Ovary (tissue), 9 donors: Measurements from ENCODE around the gene APBA2. TPM values are rescaled to one million over a fixed set of nuclear protein-coding genes. Genes with fewer than 3 reads are reported as not detected.

Experiments
- DNase-seq, 5 donors: peaks; one replicate each; pipeline ENCODE4 v3.0.0-alpha.2; 2019 to 2020
- H3K27ac ChIP-seq, 2 donors: fragments of 200-600 bp; one replicate each; pipeline versions ENCODE4 v1.5.1 to v1.8.0; 2019 to 2022
- H3K27me3 ChIP-seq: fragments of 200-600 bp; one replicate; pipeline ENCODE4 v1.8.0; 2022
- H3K36me3 ChIP-seq: fragments of 200-600 bp; sonication (generic); one replicate; pipeline ENCODE4 v1.5.1; 2019
- H3K4me1 ChIP-seq: one replicate; pipeline ENCODE4 v1.8.1; 2013; ENCODE audit warnings: mild to moderate bottlenecking, moderate library complexity; ENCODE audit not compliant: insufficient read depth
- H3K4me3 ChIP-seq: fragments of 200-600 bp; sonication (generic); one replicate; pipeline ENCODE4 v1.5.1; 2017
- H3K9me3 ChIP-seq, 2 donors: fragments of 200-600 bp in 1 of 2; sonication (generic) in 1 of 2; one replicate each; pipeline versions ENCODE4 v1.5.1 to v1.8.1; 2013 to 2019; ENCODE audit warnings: mild to moderate bottlenecking in 1 of 2, moderate library complexity in 1 of 2
- EP300 ChIP-seq: sonication (generic); formaldehyde crosslinking; IDR thresholded peaks from one replicate; pipeline ENCODE4 v1.6.1; 2017; ENCODE audit warnings: antibody characterized with exemption
- POLR2A ChIP-seq: fragments of 450-650 bp; IDR thresholded peaks from one replicate; pipeline ENCODE4 v1.6.1; 2017; ENCODE audit warnings: antibody characterized with exemption, mild to moderate bottlenecking, moderate library complexity
- WGBS, 3 donors: extraction: QIAGEN DNeasy Blood & Tissue Kit in 1 of 3; methylation state at CpG; one replicate each; pipeline versions ENCODE4 v1.1.5 to v1.1.7; 2013 to 2017; 5-methylcytosine and 5-hydroxymethylcytosine counted together
- intact Hi-C, 4 donors: fragments of 100-400 bp; cut with DNase I; formaldehyde crosslinking; loops; one replicate each; pipeline versions ENCODE4 v1.11.0 to v1.15.1; 2022 to 2023
- polyA plus RNA-seq, 2 donors: library from polyadenylated mRNA; stranded (reverse); fragments of 200-250 nt in 1 of 2; fragments of 350-450 nt in 1 of 2; fragmentation: Illumina TruSeq in 1 of 2; extraction: RNeasy Lipid Tissue Mini Kit (QIAGEN cat#74804) in 1 of 2; gene quantifications; one replicate each; pipeline ENCODE4 v1.2.3, GENCODE V29; 2013 to 2014
- total RNA-seq, 7 donors: library from RNA; depleted of rRNA in 2 of 7; stranded (reverse); fragments of >200 nt in 2 of 7; fragmentation: NEBNext Ultra II Directional in 3 of 7; extraction: Animal tissue kit (Norgen Biotek cat#: 25700) in 3 of 7; gene quantifications; one replicate each; pipeline versions ENCODE4 v1.1.0 to v1.2.4, GENCODE V29; 2016 to 2023
- TF ChIP-seq, protein P1 (sequence below), 3 donors: fragments of 450-650 bp in 2 of 3; fragments of 200-600 bp in 1 of 3; IDR thresholded peaks; one replicate each; pipeline versions ENCODE4 v1.5.1 to v1.8.0; 2016 to 2022; ENCODE audit warnings: antibody characterized with exemption in 3 of 3, mild to moderate bottlenecking in 1 of 3
- donor health status: DM: no; HTN: no; CAD: no; lungs with moderate emphysema.
- donor health status: DM: no; HTN: no; CAD: no.
- donor health status: Bipolar disorder and iron deficiency.
- donor health status: DM: yes; HTN: yes; CAD: no.
- donor health status: DM: no; HTN: no; CAD: no.
- donor health status: DM: yes; HTN: yes; CAD: no.

The APBA2 gene
- total and polyA plus RNA-seq, 9 donors = 0.53 to 3.1 (median 1.4) TPM

DNA sequence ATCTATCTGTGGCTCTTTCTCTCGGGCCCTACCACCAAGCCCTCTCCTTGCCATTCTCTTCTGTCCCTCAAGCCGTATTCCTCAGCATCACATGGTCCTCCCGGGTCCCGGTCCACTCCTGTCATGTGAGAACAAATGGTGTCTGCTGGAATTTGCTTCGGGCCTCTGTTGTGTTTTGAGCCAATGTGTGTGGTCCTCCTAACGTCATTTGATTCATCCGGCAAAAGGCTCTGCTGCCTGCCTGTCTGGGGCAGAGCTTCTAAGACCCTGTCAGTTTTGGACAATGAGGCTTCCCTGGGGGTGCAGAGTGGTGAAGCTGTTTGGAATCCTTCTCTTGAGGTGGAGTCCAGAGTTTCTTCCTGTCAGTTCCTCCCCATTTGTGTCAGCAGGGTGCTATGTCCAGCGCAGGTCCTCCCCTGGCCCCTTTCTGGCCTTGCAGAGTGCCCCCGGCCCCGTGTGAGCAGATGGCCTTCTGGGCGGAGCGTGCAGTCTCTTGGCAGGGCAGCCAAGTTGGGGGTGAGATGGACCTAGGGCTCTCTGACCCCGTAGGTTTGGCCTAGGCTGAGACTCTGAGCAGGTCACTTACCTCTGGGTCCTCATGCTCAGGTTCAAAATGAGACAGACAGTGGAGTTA, 93.6 kb downstream of the APBA2 start:
- 44 to 52% (median 48%) methylated on average over 13 of the region's 13 CpGs for WGBS, 3 donors
- Histone ChIP-seq H3K4me3 (no peak overlapping the region), H3K9me3 (no peaks in the 10 kb centered on the region), H3K27ac (no peak overlapping the region), H3K36me3 (no peaks in the 10 kb centered on the region), H3K27me3 (no peaks in the 10 kb centered on the region), H3K4me1 (no peaks in the 10 kb centered on the region)
- no peak for DNase-seq
- TF ChIP-seq EP300 (no peak), POLR2A (no peak)
- TF ChIP-seq, protein P1, sequence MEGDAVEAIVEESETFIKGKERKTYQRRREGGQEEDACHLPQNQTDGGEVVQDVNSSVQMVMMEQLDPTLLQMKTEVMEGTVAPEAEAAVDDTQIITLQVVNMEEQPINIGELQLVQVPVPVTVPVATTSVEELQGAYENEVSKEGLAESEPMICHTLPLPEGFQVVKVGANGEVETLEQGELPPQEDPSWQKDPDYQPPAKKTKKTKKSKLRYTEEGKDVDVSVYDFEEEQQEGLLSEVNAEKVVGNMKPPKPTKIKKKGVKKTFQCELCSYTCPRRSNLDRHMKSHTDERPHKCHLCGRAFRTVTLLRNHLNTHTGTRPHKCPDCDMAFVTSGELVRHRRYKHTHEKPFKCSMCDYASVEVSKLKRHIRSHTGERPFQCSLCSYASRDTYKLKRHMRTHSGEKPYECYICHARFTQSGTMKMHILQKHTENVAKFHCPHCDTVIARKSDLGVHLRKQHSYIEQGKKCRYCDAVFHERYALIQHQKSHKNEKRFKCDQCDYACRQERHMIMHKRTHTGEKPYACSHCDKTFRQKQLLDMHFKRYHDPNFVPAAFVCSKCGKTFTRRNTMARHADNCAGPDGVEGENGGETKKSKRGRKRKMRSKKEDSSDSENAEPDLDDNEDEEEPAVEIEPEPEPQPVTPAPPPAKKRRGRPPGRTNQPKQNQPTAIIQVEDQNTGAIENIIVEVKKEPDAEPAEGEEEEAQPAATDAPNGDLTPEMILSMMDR (IDR thresholded peaks at IDR 0.05) = no peak
- intact Hi-C loops = no loop called here

DNA sequence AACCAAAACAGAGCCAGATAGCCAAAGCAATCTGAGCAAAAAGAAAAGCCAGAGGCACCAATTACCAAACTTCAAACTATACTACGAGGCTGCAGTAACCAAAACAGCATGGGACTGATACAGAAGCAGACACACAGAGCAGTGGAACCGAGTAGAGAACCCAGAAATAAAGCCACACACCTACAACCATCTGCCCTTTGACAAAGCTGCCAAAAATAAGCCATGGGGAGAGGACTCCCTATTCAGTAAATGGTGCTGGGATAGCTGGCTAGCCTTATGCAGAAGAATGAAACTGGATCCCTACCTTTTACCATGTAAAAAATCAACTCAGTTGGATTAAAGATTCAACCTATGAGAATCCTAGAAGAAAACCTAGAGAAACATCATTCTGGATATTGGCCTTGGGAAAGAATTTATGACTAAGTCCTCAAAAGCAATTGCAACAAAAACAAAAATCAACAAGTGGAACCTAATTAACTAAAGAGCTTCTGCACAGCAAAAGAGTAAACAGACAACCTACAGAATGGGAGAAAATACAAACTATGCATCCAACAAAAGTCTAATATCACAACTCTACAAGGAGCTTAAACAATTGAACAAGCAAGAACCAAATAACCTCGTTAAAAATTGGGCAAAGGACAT, 95.1 kb downstream of the APBA2 start:
- intact Hi-C loops = no loop called here
- Histone ChIP-seq H3K27ac (no peak overlapping the region), H3K4me1 (no peaks in the 10 kb centered on the region), H3K27me3 (no peaks in the 10 kb centered on the region), H3K9me3 (no peaks in the 10 kb centered on the region), H3K4me3 (no peak overlapping the region), H3K36me3 (no peaks in the 10 kb centered on the region)
- no peak for TF ChIP-seq POLR2A
- TF ChIP-seq EP300 = no peak
- TF ChIP-seq, protein P1 (IDR thresholded peaks at IDR 0.05) = no peak
- 81 to 90% (median 83%) methylated on average over 3 of the region's 3 CpGs for WGBS, 3 donors
- DNase-seq = no peak

DNA sequence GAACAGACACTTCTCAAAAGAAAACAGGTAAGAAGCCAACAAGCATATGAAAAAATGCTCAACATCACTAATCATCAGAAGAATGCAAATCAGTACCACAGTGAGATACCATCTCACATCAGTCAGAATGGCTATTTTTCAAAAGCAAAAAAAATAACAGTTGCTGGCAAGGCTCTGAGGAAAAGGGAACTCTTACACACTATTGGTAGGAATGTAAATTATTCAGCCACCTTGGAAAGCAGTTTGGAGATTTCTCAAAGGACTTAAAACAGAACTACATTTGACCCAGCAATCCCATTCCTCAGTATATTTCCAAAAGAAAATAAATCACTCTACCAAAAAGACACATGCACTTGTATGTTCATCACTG, 95.6 kb downstream of the APBA2 start:
- H3K4me3 ChIP-seq = no peak overlapping the region
- H3K36me3 ChIP-seq = no peaks in the 10 kb centered on the region
- H3K9me3 ChIP-seq = no peaks in the 10 kb centered on the region
- no peaks in the 10 kb centered on the region for H3K27me3 ChIP-seq
- intact Hi-C loops = no loop called here
- no peaks in the 10 kb centered on the region for H3K4me1 ChIP-seq
- TF ChIP-seq POLR2A = no peak
- TF ChIP-seq EP300 = no peak
- TF ChIP-seq, protein P1 (IDR thresholded peaks at IDR 0.05) = no peak
- no peak overlapping the region for H3K27ac ChIP-seq
- no peak for DNase-seq

DNA sequence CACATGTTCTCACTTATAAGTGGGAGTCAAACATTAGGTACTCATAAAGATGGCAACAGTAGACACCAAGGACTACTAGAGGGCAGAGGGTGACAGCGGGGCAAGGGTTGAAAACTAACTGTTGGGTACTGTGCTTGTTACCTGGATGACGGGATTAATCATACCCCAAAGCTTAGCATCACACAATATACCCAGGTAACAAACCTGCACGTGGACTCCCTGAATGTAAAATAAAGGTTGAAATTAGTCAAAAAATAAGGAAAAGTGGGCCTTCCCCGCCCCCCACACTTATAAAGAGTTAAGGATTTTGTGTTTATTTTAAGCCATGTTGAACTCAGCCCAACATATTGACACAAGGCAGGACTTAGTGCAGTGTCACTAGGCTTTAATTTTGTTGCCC, 96.1 kb downstream of the APBA2 start:
- H3K27me3 ChIP-seq = no peaks in the 10 kb centered on the region
- H3K9me3 ChIP-seq = no peaks in the 10 kb centered on the region
- intact Hi-C loops = no loop called here
- 94 to 98% (median 94%) methylated on average over 4 of the region's 4 CpGs for WGBS, 3 donors
- H3K4me3 ChIP-seq = no peak overlapping the region
- no peak for DNase-seq
- TF ChIP-seq, protein P1 (IDR thresholded peaks at IDR 0.05) = no peak
- TF ChIP-seq EP300 = no peak
- no peak for TF ChIP-seq POLR2A
- H3K36me3 ChIP-seq = no peaks in the 10 kb centered on the region
- no peaks in the 10 kb centered on the region for H3K4me1 ChIP-seq
- no peak overlapping the region for H3K27ac ChIP-seq
